ENCODE measurements around the gene ZMYND8.

GRCh38 chr20:47373206-47373733, 16.8 kb upstream of the ZMYND8 start:
- TF ChIP-seq, protein P1, sequence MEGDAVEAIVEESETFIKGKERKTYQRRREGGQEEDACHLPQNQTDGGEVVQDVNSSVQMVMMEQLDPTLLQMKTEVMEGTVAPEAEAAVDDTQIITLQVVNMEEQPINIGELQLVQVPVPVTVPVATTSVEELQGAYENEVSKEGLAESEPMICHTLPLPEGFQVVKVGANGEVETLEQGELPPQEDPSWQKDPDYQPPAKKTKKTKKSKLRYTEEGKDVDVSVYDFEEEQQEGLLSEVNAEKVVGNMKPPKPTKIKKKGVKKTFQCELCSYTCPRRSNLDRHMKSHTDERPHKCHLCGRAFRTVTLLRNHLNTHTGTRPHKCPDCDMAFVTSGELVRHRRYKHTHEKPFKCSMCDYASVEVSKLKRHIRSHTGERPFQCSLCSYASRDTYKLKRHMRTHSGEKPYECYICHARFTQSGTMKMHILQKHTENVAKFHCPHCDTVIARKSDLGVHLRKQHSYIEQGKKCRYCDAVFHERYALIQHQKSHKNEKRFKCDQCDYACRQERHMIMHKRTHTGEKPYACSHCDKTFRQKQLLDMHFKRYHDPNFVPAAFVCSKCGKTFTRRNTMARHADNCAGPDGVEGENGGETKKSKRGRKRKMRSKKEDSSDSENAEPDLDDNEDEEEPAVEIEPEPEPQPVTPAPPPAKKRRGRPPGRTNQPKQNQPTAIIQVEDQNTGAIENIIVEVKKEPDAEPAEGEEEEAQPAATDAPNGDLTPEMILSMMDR (conservative IDR thresholded peaks at IDR 0.05) = no peak
- TF ChIP-seq ZFX (IDR thresholded peaks at IDR 0.05) = no peak
